Heart left ventricle (tissue), 13 donors: ENCODE data around the gene CDKN1C.

ENCODE experiments used
- POLR2A ChIP-seq, 2 donors: fragments of 450-650 bp; IDR thresholded peaks; one replicate each; pipeline ENCODE4 v1.6.1; 2017; ENCODE audit warnings: antibody characterized with exemption in 2 of 2, mild to moderate bottlenecking in 2 of 2, moderate library complexity in 2 of 2
- TF ChIP-seq, protein P1 (sequence below), 12 donors: fragments of 200-600 bp; sonication (generic) in 4 of 12; IDR thresholded peaks; one replicate each; pipeline versions ENCODE4 v1.5.0 to v1.8.0; 2018 to 2022; ENCODE audit warnings: antibody characterized with exemption in 12 of 12, mild to moderate bottlenecking in 5 of 12
- donor health status: ischemic (EF 13 %, LVEDD 7.1; RV severe dilation, severe dysfunction).
- donor health status: DM: no; HTN: yes; CAD: no.
- donor health status: DM: no; HTN: no; CAD: no.
- donor health status: ischemic (EF 25% LVEDD 6.9; RV normal size, moderate dysfunction).
- donor health status: ischemic (EF 25% LVEDD 5.7; RV mildly dilated, moderate dysfunction).
- donor health status: ischemic (EF 35%, LVEDD 5.7; RV mildly dilated, moderate dysfunction).
- donor health status: nonischemic (EF 11% LVEDD 7.7; RV severe dilation, severe dysfunction).
- donor health status: DM: yes; HTN: yes; CAD: no.
- donor health status: PGD.
- donor health status: ischemic (EF 29% LVEDD 5.4; RV normal size, mild dysfunction).
- donor health status: nonischemic (EF 23%, LVEDD 6.1; RV moderate dilation, normal function).

DNA sequence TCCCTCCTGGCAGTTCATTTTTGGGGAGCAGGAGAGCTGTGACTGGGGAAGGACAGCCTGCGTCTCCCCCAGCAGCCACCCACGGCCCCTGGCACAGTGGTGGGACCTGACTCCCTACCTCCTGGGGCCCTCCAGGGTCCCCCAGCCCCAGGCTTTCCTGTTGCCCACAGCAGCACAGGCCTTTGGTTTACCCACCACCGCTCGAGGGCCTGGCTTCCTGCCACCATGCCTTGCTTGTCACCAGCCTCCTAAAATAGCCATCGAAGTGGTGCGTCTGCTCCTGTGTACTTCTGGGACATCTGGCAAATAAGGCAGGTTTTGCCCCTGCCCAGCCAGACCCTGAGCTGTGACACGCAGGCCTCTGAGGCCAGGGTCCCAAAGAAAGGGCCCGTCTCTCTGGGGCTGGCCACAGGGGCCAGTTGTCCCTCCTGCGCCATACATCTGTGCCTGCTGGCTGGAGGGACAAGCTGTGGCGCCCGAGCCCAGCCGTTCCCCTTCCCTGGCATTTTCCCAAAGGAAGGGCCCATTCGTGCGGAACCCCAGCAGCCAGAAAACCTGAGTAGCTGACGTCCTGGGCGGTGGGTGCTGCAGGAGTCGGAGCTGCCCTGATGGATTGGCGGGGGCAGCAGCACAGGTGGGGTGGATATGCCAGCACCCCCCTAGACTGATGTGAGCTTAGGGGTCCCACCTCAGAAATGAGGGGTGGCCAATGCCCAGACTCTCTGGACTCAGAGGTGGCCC lies 29.1 kb upstream of the CDKN1C start:
- TF ChIP-seq, protein P1, sequence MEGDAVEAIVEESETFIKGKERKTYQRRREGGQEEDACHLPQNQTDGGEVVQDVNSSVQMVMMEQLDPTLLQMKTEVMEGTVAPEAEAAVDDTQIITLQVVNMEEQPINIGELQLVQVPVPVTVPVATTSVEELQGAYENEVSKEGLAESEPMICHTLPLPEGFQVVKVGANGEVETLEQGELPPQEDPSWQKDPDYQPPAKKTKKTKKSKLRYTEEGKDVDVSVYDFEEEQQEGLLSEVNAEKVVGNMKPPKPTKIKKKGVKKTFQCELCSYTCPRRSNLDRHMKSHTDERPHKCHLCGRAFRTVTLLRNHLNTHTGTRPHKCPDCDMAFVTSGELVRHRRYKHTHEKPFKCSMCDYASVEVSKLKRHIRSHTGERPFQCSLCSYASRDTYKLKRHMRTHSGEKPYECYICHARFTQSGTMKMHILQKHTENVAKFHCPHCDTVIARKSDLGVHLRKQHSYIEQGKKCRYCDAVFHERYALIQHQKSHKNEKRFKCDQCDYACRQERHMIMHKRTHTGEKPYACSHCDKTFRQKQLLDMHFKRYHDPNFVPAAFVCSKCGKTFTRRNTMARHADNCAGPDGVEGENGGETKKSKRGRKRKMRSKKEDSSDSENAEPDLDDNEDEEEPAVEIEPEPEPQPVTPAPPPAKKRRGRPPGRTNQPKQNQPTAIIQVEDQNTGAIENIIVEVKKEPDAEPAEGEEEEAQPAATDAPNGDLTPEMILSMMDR (IDR thresholded peaks at IDR 0.05), result no peak
- TF ChIP-seq POLR2A (IDR thresholded peaks at IDR 0.05), result no peak
